ENCODE measurements around the gene MEF2B.
"Not testable (repeated sequence)": the region's sequence is repeated elsewhere in the genome, so short reads cannot be mapped to it uniquely, and the experiment has no call there.

The MEF2B gene

DNA sequence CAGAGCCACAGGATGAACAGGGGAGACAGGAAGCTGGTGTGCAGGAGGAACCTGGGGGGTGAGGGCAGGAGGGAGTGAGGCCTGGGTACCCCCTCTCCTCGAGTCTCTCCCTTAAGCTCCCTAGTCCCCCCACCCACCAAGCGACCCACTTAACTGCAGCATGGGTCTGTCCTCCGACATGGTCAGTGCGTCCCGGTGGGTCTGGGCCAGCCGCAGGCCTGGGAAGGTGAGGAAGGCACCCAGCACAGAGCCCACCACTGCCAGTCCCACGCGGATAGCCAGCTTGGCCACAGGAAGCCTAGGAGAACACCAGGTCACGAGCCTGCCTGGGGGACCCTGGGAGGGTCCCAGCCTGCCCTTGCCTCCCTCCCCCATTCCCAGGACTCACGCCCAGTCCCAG lies 48.7 kb downstream of the MEF2B start:
- DNase-seq, result no peak

- no peak for DNase-seq
These were observed 49.5 kb downstream of the MEF2B start for GRCh38 chr19:19120308-19121231.

GRCh38 chr19:19119325-19120237 lies 50.5 kb downstream of the MEF2B start:
- no peak for DNase-seq

DNA sequence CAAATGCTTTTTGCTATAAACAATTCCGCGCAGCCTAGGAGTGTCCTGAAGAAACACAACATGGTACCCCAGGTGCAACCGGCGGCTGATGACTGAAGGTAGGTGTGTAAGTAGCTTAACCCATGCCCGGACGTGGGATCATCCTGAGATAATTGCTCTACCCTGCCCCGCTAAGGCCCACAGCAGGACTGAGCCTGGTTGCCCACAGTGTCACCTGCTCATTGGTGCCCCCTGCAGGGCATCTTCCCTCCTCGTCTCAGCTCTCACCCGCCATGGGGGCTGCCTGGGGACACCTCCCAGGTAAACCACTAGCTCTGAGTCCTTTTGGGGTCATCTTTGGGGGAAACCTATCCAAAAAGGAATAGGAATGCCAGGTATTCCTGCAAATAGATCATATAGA lies 54.1 kb downstream of the MEF2B start:
- no peak for DNase-seq

- no peak for DNase-seq
These were observed 56.9 kb downstream of the MEF2B start for GRCh38 chr19:19113040-19113626.

- DNase-seq, result no peak
These were observed 58.0 kb downstream of the MEF2B start for GRCh38 chr19:19111967-19112580.

GRCh38 chr19:19111136-19111835 lies 58.8 kb downstream of the MEF2B start:
- DNase-seq, result no peak

- DNase-seq, result no peak
These were observed 59.5 kb downstream of the MEF2B start for GRCh38 chr19:19110410-19111135.

- no peak for DNase-seq
These were observed 60.5 kb downstream of the MEF2B start for GRCh38 chr19:19109601-19110000.

DNA sequence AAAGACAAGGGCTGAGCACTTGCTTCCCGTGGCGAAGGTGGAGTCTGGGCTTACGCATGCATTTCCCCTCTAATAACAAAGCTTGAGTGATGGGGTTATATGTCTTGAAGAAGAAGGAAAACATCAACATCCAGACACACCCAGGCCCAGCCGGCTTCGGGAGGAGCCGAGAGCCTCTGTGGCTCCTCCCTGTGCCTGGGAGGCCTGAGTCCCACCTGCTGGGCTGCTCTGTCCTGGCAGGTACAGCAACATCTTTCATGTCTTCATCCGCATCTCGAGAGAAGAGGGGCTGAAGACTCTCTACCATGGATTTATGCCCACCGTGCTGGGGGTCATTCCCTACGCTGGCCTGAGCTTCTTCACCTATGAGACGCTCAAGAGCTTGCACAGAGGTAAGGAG lies 62.4 kb downstream of the MEF2B start:
- DNase-seq, result no peak

DNA sequence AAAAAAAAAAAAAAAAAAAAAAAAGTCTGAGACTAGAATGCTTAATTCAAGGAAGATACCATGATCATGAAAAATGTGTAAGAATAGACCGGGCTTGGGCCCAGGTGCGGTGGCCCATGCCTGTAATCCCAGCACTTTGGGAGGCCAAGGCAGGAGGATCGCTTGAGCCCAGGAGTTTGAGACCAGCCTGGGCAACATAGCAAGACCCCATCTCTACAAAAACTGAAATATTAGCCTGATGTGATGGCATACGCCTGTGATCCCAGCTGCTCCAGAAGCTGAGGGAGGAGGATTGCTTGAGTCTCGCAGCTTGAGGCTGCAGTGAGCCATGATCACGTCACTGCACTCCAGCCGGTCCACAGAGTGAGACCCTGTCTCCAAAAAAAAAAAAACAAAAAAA lies 63.1 kb downstream of the MEF2B start:
- DNase-seq, result not testable (repeated sequence)

- no peak for DNase-seq
These were observed 64.0 kb downstream of the MEF2B start for GRCh38 chr19:19106056-19106551.

- DNase-seq, result no peak
These were observed 64.6 kb downstream of the MEF2B start for GRCh38 chr19:19105365-19106055.

DNA sequence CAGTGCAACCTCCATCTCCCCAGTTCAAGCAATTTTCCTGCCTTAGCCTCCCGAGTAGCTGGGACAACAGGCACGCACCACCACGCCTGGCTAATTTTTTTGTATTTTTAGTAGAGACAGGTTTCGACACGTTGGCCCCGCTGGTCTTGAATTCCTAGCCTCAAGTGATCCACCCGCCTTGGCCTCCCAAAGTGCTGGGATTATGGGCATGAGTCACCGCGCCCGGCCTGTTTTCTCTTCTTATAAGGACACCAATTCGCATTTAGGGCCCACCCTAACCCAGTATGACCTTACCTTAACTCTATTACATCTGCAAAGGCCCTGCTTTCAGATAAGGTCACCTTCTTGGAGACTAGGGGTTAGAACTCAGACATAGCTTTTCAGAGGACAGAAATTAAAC lies 66.9 kb downstream of the MEF2B start:
- DNase-seq, result no peak

- DNase-seq, result not testable (repeated sequence)
These were observed 67.5 kb downstream of the MEF2B start for GRCh38 chr19:19102566-19102965.

GRCh38 chr19:19101540-19101939 lies 68.5 kb downstream of the MEF2B start:
- no peak for DNase-seq

- DNase-seq, result no peak
These were observed 71.1 kb downstream of the MEF2B start for GRCh38 chr19:19098703-19099632.

- DNase-seq, result no peak
These were observed 71.9 kb downstream of the MEF2B start for GRCh38 chr19:19098084-19098702.
